SK-N-SH (cell line): Measurements from ENCODE around the gene ELF4. TPM values are rescaled to one million over a fixed set of nuclear protein-coding genes. Genes with fewer than 3 reads are reported as not detected.

Experiments
- CTCF ChIA-PET: fragments of 300-600, 350-600 bp; formaldehyde crosslinking; extraction: SDS; loops from one replicate; lab custom pipeline; 2021; lab: Yijun Ruan, JAX
- POLR2A ChIA-PET: fragments of 350-600 bp; sonication (Branson Sonifier 250); formaldehyde crosslinking; extraction: SDS; loops from one replicate; lab custom pipeline; 2020; ENCODE audit warnings: antibody characterized with exemption, inconsistent platforms; lab: Yijun Ruan, JAX
- DNase-seq: peaks from one replicate; pipeline ENCODE4 v3.0.0; 2012
- H2AFZ ChIP-seq: fragments of 200-600 bp; sonication (generic); 2 replicates; pipeline ENCODE4 v1.8.1; 2016; ENCODE audit warnings: antibody characterized with exemption, mild to moderate bottlenecking, low read depth
- H3F3A ChIP-seq: fragments of 200-600 bp; sonication (generic); replicated peaks from 2 replicates; pipeline ENCODE3; 2016; ENCODE audit warnings: antibody characterized with exemption, mild to moderate bottlenecking; ENCODE audit not compliant: insufficient read depth
- H3K27ac ChIP-seq, 2 experiments: fragments of 200-500 bp in 1 of 2; fragments of 200-600 bp in 1 of 2; sonication (Bioruptor generic) in 1 of 2; sonication (generic), shearing (Covaris generic) in 1 of 2; 2 replicates each; pipeline versions ENCODE4 v1.5.1 to v1.6.1; 2014 to 2016; ENCODE audit warnings: low read depth in 2 of 2, inconsistent platforms in 1 of 2, low read length in 1 of 2, mild to moderate bottlenecking in 1 of 2, mixed read lengths in 1 of 2
- H3K27me3 ChIP-seq: fragments of 200-600 bp; sonication (generic), shearing (Covaris generic); 2 replicates; pipeline ENCODE4 v1.6.1; 2016; ENCODE audit warnings: mixed run types; ENCODE audit not compliant: insufficient read depth
- H3K36me3 ChIP-seq, 2 experiments: fragments of 200-500 bp in 1 of 2; fragments of 200-600 bp in 1 of 2; sonication (Bioruptor generic) in 1 of 2; sonication (generic) in 1 of 2; replicated peaks in 1 of 2; 2 replicates each; pipeline versions ENCODE3 to v1.5.1; 2014 to 2016; ENCODE audit warnings: low read length in 1 of 2, mild to moderate bottlenecking in 1 of 2; ENCODE audit not compliant: insufficient read depth in 2 of 2, control insufficient read depth in 1 of 2
- H3K4me1 ChIP-seq, 2 experiments: fragments of 200-500 bp in 1 of 2; fragments of 200-600 bp in 1 of 2; sonication (Bioruptor generic) in 1 of 2; sonication (generic), shearing (Covaris generic) in 1 of 2; 2 replicates each; pipeline versions ENCODE4 v1.5.1 to v1.6.1; 2014 to 2016; ENCODE audit warnings: low read depth in 1 of 2, low read length in 1 of 2, mixed run types in 1 of 2; ENCODE audit not compliant: insufficient read depth in 2 of 2, control insufficient read depth in 1 of 2
- H3K4me2 ChIP-seq: fragments of 200-600 bp; sonication (generic), shearing (Covaris generic); 2 replicates; pipeline ENCODE4 v1.6.1; 2017; ENCODE audit warnings: mixed run types
- H3K4me3 ChIP-seq, 2 experiments: fragments of 200-500 bp in 1 of 2; fragments of 200-600 bp in 1 of 2; sonication (Bioruptor generic) in 1 of 2; sonication (generic), shearing (Covaris generic) in 1 of 2; 2 replicates each; pipeline versions ENCODE4 v1.5.1 to v1.8.1; 2014 to 2016; ENCODE audit warnings: low read depth in 2 of 2, inconsistent platforms in 1 of 2, low read length in 1 of 2, mild to moderate bottlenecking in 1 of 2, mixed read lengths in 1 of 2, moderate library complexity in 1 of 2
- H3K79me2 ChIP-seq: fragments of 200-600 bp; sonication (generic); 2 replicates; pipeline ENCODE4 v1.8.1; 2017; ENCODE audit warnings: mild to moderate bottlenecking; ENCODE audit not compliant: insufficient read depth
- H3K9ac ChIP-seq: fragments of 200-600 bp; sonication (generic); 2 replicates; pipeline ENCODE4 v1.6.1; 2017; ENCODE audit warnings: mixed run types
- H3K9me2 ChIP-seq: fragments of 200-600 bp; sonication (generic); 2 replicates; pipeline ENCODE4 v1.6.1; 2017; ENCODE audit warnings: mixed run types
- H3K9me3 ChIP-seq: fragments of 200-600 bp; sonication (generic); 2 replicates; pipeline ENCODE4 v1.6.1; 2017; ENCODE audit warnings: mixed run types, mild to moderate bottlenecking, moderate library complexity
- H4K20me1 ChIP-seq: fragments of 200-600 bp; sonication (generic); 2 replicates; pipeline ENCODE4 v1.6.1; 2017; ENCODE audit warnings: mild to moderate bottlenecking, mixed run types; ENCODE audit not compliant: insufficient read depth
- FOSL2 ChIP-seq: IDR thresholded peaks from 2 replicates; pipeline ENCODE4 v1.4.0; 2012; ENCODE audit warnings: low read depth, mild to moderate bottlenecking, moderate library complexity, borderline replicate concordance
- JUND ChIP-seq: IDR thresholded peaks from 2 replicates; pipeline ENCODE4 v1.4.0; 2012
- TAF1 ChIP-seq: IDR thresholded peaks from 2 replicates; pipeline ENCODE4 v1.6.1; 2012; ENCODE audit warnings: low read depth, mild to moderate bottlenecking, low read length, moderate library complexity, borderline replicate concordance
- ZBTB33 ChIP-seq: IDR thresholded peaks from 2 replicates; pipeline ENCODE4 v1.4.0; 2012; ENCODE audit warnings: low read depth, borderline replicate concordance
- WGBS: methylation state at CpG from one replicate; pipeline ENCODE4 v1.1.6; 2017; ENCODE audit warnings: low lambda C conversion rate; 5-methylcytosine and 5-hydroxymethylcytosine counted together
- polyA plus RNA-seq, 3 experiments: library from polyadenylated mRNA; depleted of rRNA; stranded (reverse); fragments of >200 nt; gene quantifications; 2 replicates each; pipeline ENCODE4 v1.2.3, GENCODE V29; 2012

ELF4 gene
- polyA plus RNA-seq, 1 of the 3 experiments (the other 2 are of a cell fraction): 9.6 TPM

- TF ChIP-seq ZBTB33: no peak
These were observed 25.6 kb downstream of the ELF4 start (continued) for GRCh38 chrX:130084631-130085237.

GRCh38 chrX:130083656-130084382, 26.5 kb downstream of the ELF4 start:
- no peak overlapping the region for H3K4me3 ChIP-seq
- no peaks in the 10 kb centered on the region for H3K9me2 ChIP-seq
- H3K79me2 ChIP-seq: no peaks in the 10 kb centered on the region
- 72% methylated on average over 15 of the region's 15 CpGs for WGBS
- H3K27me3 ChIP-seq: peaks cover 36% of the 10 kb centered on the region; the same call in 1 of the 2 replicates
- no peak overlapping the region for H3K27ac ChIP-seq
- CTCF ChIA-PET: interaction anchor here (1.0 kb wide), 1 partner anchor 36 kb away, joined by 3 read pairs; no protein-coding TSS in a partner anchor
- H3F3A ChIP-seq: no peaks in the 10 kb centered on the region
- no peak overlapping the region for H3K9ac ChIP-seq
- H3K4me1 ChIP-seq: peaks cover 0 to 17% of the 10 kb centered on the region in 2 experiments; a peak in 1 of 4 replicates
- no peaks in the 10 kb centered on the region for H3K9me3 ChIP-seq
- H4K20me1 ChIP-seq: no peaks in the 10 kb centered on the region
- H3K4me2 ChIP-seq: no peak overlapping the region
- TF ChIP-seq JUND: no peak
- TF ChIP-seq, all 33 proteins: peak for 0
- Histone ChIP-seq H3K36me3 (no peaks in the 10 kb centered on the region), H2AFZ (no peak overlapping the region)
- POLR2A ChIA-PET: no interaction called here
- no peak for DNase-seq

- TF ChIP-seq TAF1 (no peak), JUND (no peak), FOSL2 (no peak)
- H3K27me3 ChIP-seq: peaks cover 36% of the 10 kb centered on the region; the same call in 1 of the 2 replicates
- no peak for DNase-seq
- no peak overlapping the region for H3K27ac ChIP-seq
- POLR2A ChIA-PET: no interaction called here
- no peaks in the 10 kb centered on the region for H3K9me3 ChIP-seq
- peaks cover 0 to 17% of the 10 kb centered on the region in 2 experiments; a peak in 1 of 4 replicates for H3K4me1 ChIP-seq
- H3K4me3 ChIP-seq: no peak overlapping the region
- no peaks in the 10 kb centered on the region for H3K36me3 ChIP-seq
- H3K9me2 ChIP-seq: no peaks in the 10 kb centered on the region
- H3K9ac ChIP-seq: no peak overlapping the region
- CTCF ChIA-PET: no interaction called here
- H3F3A ChIP-seq: no peaks in the 10 kb centered on the region
- WGBS: 60% methylated on average over 6 of the region's 7 CpGs
- H3K79me2 ChIP-seq: no peaks in the 10 kb centered on the region
- no peak overlapping the region for H2AFZ ChIP-seq
- H3K4me2 ChIP-seq: no peak overlapping the region
- no peaks in the 10 kb centered on the region for H4K20me1 ChIP-seq
These were observed 27.2 kb downstream of the ELF4 start for GRCh38 chrX:130083107-130083490.
